Anterior cingulate cortex (tissue), 58 donors: Measurements from ENCODE around the gene BANK1.

Source experiments
- DNase-seq, 58 donors: peaks; one replicate each; lab custom pipeline; 2025; lab: John Stamatoyannopoulos, UW

BANK1 gene

GRCh38 chr4:101993842-101994775 lies 203.6 kb downstream of the BANK1 start:
- DNase-seq, result no peak

- DNase-seq, result no peak
These were observed 217.5 kb downstream of the BANK1 start for GRCh38 chr4:102007959-102008425.

- no peak for DNase-seq
These were observed 218.2 kb downstream of the BANK1 start for GRCh38 chr4:102008711-102009110.

DNA sequence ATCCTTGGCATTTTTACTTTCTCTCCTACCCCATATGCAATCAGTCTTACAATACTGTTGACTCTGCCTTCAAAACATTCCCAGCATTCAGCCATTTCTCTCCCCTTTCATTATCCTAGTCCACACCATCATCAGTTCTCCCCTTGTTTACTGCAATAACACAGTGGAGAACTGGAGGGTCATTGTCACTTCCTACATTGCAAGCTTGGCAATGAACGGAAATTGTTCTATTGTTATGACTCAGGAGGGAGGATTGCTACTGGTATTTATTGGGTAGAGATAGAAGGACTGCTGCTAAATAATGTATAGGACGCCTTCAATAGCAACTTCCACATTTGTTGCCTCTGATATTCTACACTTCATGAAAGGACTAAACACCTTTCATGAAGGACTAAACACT lies 231.8 kb downstream of the BANK1 start:
- no peak for DNase-seq

DNA sequence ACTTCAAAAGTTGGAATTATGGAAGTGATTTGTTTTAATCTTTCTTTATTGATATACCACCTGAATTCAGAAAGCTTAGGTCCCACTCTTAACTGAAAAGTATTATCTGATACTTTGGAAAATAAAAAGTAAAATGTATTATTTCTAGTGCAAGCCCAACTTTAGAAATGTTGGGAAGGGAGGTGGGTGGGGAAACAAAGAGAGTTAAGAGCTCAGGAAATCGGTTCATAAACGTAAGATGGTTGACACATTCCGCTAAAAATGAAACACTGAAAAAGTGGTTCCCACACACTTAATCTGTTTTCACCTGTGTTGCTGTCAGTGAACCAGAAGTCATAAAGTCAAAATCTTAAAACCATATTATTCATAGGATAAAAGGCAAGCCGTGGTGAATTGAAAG lies 237.4 kb downstream of the BANK1 start:
- no peak for DNase-seq

- no peak for DNase-seq
These were observed 240.9 kb downstream of the BANK1 start for GRCh38 chr4:102031406-102031805.

GRCh38 chr4:102036016-102036415 lies 245.5 kb downstream of the BANK1 start:
- DNase-seq, result no peak

DNA sequence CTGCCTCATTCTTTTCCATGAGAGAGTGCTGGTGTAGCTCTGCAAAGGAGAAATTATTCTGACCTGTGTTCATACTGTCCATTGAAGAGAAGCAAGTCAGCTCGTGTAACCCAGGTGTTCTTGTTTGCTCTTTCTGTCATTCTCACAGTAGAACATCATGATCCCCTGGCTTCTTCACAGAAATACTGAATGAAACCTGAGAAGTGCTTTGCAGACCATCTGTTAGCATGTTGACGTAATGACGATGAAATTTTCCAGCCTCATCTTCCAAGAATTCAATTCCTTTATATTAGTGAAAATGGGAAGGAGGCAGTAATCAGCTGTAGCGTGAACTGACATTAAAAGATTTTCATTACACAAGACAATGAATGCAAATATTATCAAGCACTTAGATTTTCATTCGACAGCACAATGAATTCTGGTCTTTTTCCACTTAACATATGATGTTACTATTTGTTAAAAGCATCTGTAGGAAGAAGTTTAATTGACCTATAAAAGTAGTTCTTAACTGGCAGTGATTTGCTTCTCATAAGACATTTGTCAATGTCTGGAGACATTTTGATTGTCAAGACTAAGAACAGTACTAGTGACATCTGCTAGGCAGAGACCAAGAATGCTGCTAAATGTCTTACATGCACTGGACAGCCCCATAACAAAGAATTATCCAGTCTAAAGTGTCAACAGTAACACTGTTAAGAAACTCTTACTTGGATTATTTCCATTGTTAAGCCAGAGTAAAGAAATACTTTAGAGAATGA lies 246.3 kb downstream of the BANK1 start:
- DNase-seq, result no peak

GRCh38 chr4:102037566-102037965 lies 247.0 kb downstream of the BANK1 start:
- no peak for DNase-seq

- DNase-seq, result no peak
These were observed 252.6 kb downstream of the BANK1 start for GRCh38 chr4:102042871-102043802.

- no peak for DNase-seq
These were observed 257.1 kb downstream of the BANK1 start for GRCh38 chr4:102047616-102048015.

DNA sequence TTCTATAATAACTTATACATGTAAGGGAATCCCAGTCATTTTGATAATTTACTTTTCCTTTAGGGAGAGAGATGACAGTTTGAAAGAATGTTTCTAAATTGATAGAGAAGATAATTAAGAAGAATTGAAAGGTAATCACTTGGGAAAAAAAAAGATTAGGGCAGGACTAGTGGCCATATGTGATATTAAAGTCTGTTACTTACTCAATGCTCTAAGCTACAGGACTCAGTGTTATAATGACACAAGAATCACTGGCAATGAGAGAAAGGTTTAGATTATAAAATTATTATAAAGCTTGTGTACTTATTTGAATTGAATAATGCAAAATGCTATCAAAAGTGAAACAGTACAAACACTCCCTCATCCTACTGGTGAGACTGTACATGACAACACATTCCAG lies 265.3 kb downstream of the BANK1 start:
- no peak for DNase-seq

GRCh38 chr4:102057122-102057521 lies 266.6 kb downstream of the BANK1 start:
- no peak for DNase-seq

DNA sequence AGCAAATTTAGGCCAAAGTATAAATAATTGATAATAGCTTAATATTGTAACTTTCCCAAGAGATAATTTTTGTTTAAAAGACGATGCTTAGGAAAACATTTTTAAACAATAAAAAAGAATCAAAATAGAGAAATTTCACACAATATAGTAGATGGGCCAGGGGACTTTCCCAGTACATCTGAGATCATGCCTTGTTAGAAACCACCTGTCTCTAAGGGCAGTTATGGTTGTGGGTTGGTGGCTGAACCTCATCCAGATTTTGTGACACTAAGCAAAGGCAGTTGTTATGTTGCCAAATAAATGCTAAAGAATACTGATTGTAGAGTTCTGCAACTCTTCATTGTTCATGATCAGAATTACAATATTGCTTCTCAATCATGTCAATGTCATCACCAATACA lies 270.6 kb downstream of the BANK1 start:
- no peak for DNase-seq

- DNase-seq, result no peak
These were observed 274.4 kb downstream of the BANK1 start for GRCh38 chr4:102064747-102065442.

- no peak for DNase-seq
These were observed 286.1 kb downstream of the BANK1 start for GRCh38 chr4:102076622-102077021.

DNA sequence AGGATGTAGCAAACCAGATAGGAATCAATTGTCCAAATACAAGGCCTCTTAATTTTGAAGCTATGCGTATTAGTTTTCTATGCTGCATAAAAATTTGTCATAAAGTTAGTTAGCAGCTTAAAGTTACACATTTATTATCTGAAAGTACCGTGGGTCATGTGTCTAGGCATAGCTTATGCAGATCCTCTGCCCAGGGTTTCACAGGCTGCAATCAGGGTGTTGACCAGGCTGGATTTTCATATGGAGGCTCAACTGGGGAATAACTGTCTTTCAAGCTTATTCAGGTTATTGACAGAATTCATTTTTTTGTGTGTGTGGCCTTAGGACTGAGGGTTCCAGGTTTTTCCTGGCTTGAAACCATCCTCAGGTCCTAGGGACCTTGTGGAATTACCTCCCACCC lies 289.7 kb downstream of the BANK1 start:
- DNase-seq, result no peak

GRCh38 chr4:102089850-102090621 lies 299.5 kb downstream of the BANK1 start:
- DNase-seq, result peak in 4 of 58 donors; percentile 1 to 29 (median 3)

- no peak for DNase-seq
These were observed 301.1 kb downstream of the BANK1 start for GRCh38 chr4:102091656-102092055.
